ENCODE data around the gene ASXL1.

The ASXL1 gene

DNA sequence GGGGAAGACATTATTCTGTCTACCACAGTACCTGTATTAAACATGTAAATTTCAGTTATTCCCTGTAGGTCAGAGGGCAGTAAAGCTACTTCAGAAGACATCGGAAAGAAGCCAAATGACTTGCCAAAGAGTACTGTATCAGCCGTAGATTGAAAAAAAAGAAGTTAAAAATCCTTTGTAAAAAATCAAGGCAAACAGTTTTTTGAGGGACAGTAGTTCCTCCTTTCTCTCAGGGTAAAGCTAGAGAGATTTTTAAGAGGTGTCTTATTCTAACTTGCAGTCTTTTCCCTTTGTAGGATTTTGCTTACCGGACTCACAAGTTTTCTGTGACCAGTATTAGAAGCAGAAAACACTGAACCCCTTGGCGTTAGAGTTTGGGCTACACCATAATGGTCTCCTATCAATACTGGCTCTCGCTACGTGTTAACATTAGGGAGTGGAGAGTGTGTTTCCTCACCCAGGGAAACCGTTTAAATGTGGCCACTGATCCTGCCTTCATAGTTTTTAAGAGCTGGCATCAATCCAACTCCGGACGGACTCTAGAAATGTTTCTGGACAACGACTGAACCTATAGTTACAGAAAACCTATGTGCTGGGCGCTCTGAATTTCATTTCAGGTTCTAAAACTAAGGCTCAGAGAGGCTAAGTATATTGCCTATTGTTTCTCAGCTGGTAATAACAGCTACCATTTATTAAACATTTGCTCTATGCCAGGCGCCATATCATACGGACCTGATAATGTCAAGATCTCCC, 1.3 kb upstream of the ASXL1 start:
- Histone ChIP-seq H3K9ac (ENCODE audit: insufficient read length) (peak overlapping the region; percentile 94), H3K27ac (peak overlapping the region; percentile 83), H3K9me3 (ENCODE audit: low read depth, low read length) (no peaks in the 10 kb centered on the region), H3K4me3 (peak overlapping the region; percentile 93), H3K36me3 (ENCODE audit: insufficient read depth, low read length) (peaks cover 12% of the 10 kb centered on the region; the same call in 1 of the 2 replicates)
- TF ChIP-seq POLR2AphosphoS5 (IDR thresholded peaks at IDR 0.05; ENCODE audit: borderline replicate concordance, low read depth, low read length) (no peak), FOXP2 (optimal IDR thresholded peaks at IDR 0.05; ENCODE audit: control extremely low read depth, extremely low read length, insufficient read depth) (no peak), EZH2 (IDR thresholded peaks at IDR 0.05) (no peak)
- no peak for DNase-seq (ENCODE audit: low read depth, low spot score)

DNA sequence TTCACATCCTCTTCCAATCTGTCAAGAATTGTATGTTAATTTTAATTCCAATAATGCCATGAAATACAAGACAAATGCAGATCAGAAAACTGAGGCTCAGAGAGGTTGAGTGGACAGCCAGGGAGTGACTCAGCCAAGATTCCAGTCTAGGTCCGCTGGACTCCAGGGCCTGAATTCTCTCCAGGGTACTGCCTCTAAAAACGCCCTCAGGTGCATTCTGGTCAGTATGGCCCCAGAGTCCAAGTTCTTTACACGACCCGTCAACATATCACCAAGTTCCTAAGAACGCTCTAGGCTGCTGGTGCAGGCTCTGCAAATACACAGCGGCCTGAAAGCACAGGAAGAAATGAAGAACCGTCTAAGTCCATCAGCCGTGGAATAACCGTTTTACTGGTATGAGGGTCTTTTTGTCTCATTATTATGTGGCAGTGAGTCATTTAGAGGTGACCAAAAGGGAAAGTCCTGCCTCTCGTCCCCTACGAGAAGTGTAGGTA, 709 bp upstream of the ASXL1 start:
- TF ChIP-seq EZH2 (IDR thresholded peaks at IDR 0.05), result no peak
- TF ChIP-seq FOXP2 (optimal IDR thresholded peaks at IDR 0.05; ENCODE audit: control extremely low read depth, extremely low read length, insufficient read depth), result no peak
- no peak for TF ChIP-seq POLR2AphosphoS5 (IDR thresholded peaks at IDR 0.05; ENCODE audit: borderline replicate concordance, low read depth, low read length)
- H3K27ac ChIP-seq, result peak overlapping the region; percentile 83
- no peaks in the 10 kb centered on the region for H3K9me3 ChIP-seq (ENCODE audit: low read depth, low read length)
- peaks cover 12% of the 10 kb centered on the region; the same call in 1 of the 2 replicates for H3K36me3 ChIP-seq (ENCODE audit: insufficient read depth, low read length)
- DNase-seq (ENCODE audit: low read depth, low spot score), result no peak
- peak overlapping the region; percentile 94 for H3K9ac ChIP-seq (ENCODE audit: insufficient read length)
- H3K4me3 ChIP-seq, result peak overlapping the region; percentile 93

DNA sequence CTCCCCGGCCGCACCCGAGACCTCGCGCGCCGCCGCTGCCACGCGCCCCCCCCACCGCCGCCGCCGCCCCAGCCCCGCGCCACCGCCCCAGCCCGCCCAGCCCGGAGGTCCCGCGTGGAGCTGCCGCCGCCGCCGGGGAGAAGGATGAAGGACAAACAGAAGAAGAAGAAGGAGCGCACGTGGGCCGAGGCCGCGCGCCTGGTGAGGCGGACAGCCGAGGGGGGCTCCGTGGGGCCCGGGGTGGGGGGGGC, 426 bp downstream of the ASXL1 start:
- Histone ChIP-seq H3K9ac (ENCODE audit: insufficient read length) (peak overlapping the region; percentile 99), H3K9me3 (ENCODE audit: low read depth, low read length) (no peaks in the 10 kb centered on the region), H3K4me3 (peak overlapping the region; percentile 93), H3K36me3 (ENCODE audit: insufficient read depth, low read length) (peaks cover 12% of the 10 kb centered on the region; the same call in 1 of the 2 replicates), H3K27ac (peak overlapping the region; percentile 98)
- DNase-seq (ENCODE audit: low read depth, low spot score), result no peak
- no peak for TF ChIP-seq POLR2AphosphoS5 (IDR thresholded peaks at IDR 0.05; ENCODE audit: borderline replicate concordance, low read depth, low read length)
- no peak for TF ChIP-seq FOXP2 (optimal IDR thresholded peaks at IDR 0.05; ENCODE audit: control extremely low read depth, extremely low read length, insufficient read depth)
- no peak for TF ChIP-seq EZH2 (IDR thresholded peaks at IDR 0.05)

DNA sequence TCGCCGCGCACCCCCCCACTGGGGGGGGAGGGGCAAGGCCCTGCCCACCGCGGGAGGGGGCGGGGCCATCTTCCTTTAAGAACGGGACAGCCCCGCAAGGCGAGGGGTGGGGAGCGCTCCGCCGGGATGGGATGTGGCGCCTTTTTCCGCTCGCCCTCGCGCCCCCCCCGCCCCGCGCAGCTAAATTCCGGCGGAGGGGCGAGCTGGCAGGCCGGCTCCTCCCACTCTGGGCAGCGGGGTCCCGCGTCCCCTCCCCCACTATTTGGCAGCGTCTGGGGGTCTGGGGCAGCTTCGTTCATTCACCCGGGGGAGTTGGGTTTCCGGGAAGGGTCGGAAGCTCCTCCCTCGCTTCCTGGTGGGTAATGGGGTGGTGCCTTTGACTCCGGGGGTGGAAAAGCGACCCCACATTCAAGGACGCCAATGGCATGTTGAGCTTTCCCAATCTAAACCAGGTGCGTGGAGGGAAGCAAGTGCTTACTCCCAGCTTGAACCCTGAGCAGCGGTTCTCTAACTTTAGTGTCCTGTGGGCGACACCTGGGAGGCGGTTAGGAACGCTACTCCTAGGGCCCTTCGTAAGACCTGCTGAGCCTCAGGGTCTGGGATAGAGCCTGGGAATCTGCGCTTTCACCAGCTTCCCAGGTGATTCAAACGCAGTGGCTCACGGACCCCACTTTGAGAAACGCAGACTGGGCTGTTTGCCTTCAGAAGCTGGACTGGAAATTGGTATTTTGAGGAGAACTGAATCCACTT, 927 bp downstream of the ASXL1 start:
- Histone ChIP-seq H3K4me3 (peak overlapping the region; percentile 93), H3K36me3 (ENCODE audit: insufficient read depth, low read length) (peaks cover 12% of the 10 kb centered on the region; the same call in 1 of the 2 replicates), H3K27ac (peak overlapping the region; percentile 98), H3K9me3 (ENCODE audit: low read depth, low read length) (no peaks in the 10 kb centered on the region), H3K9ac (ENCODE audit: insufficient read length) (peak overlapping the region; percentile 79)
- TF ChIP-seq POLR2AphosphoS5 (IDR thresholded peaks at IDR 0.05; ENCODE audit: borderline replicate concordance, low read depth, low read length) (peak; percentile 63; the same call in 1 of the 2 replicates), FOXP2 (optimal IDR thresholded peaks at IDR 0.05; ENCODE audit: control extremely low read depth, extremely low read length, insufficient read depth) (no peak), EZH2 (IDR thresholded peaks at IDR 0.05) (no peak)
- DNase-seq (ENCODE audit: low read depth, low spot score), result no peak

DNA sequence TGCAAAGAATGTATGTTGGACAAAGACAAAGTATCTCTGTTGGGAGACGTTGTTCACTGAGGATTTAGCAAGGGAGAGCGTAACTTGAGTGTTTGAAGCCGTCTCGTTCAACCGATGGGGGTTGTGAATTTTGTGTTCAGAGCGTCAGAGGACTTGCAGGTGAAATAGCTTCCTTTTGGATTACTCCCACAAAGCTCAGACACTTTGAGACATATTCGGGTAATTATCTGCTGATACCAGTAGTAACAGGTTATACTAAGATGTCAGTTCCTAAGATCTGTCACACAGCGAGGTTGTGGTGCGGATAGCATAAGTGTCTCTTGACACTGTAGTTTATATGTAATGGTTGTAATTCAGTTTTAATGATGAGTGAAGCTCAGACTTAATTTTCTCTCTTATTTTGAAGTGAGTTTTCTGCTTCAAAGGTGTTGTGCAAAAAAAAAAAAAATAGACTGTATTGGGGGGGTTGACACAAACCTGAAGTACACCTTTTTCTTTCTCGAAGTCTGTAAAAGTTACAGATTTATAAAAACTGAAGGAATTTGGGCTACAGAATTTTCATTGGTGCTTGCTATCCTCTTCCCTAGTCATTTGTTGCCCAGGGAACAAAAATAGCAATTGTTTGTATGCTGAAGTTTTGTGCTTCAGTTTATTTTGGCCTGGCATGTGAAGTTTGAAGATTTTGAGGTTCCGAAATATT, 1.7 kb downstream of the ASXL1 start:
- TF ChIP-seq FOXP2 (optimal IDR thresholded peaks at IDR 0.05; ENCODE audit: control extremely low read depth, extremely low read length, insufficient read depth) (no peak), POLR2AphosphoS5 (IDR thresholded peaks at IDR 0.05; ENCODE audit: borderline replicate concordance, low read depth, low read length) (no peak), EZH2 (IDR thresholded peaks at IDR 0.05) (no peak)
- DNase-seq (ENCODE audit: low read depth, low spot score), result no peak
- Histone ChIP-seq H3K9ac (ENCODE audit: insufficient read length) (peak overlapping the region; percentile 79), H3K36me3 (ENCODE audit: insufficient read depth, low read length) (peaks cover 12% of the 10 kb centered on the region; the same call in 1 of the 2 replicates), H3K4me3 (peak overlapping the region; percentile 93), H3K27ac (peak overlapping the region; percentile 98), H3K9me3 (ENCODE audit: low read depth, low read length) (no peaks in the 10 kb centered on the region)

DNA sequence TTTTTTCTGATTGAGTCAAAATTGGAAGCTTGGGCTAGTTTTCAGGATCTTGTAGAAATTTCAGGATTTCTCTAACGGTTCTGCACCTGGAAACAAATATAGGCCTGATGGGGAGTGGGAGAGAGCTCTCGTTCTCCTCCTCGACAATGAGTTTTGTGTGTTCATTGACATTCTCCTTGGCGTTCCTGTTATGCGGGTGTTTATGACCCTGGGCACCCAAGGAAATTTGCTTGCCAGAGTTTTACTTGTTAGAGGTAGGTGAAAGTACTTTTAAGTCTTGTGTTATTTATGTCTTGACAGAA, 2.2 kb downstream of the ASXL1 start:
- Histone ChIP-seq H3K36me3 (ENCODE audit: insufficient read depth, low read length) (peaks cover 12% of the 10 kb centered on the region; the same call in 1 of the 2 replicates), H3K27ac (peak overlapping the region; percentile 98), H3K9ac (ENCODE audit: insufficient read length) (peak overlapping the region; percentile 79), H3K9me3 (ENCODE audit: low read depth, low read length) (no peaks in the 10 kb centered on the region), H3K4me3 (peak overlapping the region; percentile 93)
- no peak for DNase-seq (ENCODE audit: low read depth, low spot score)
- TF ChIP-seq FOXP2 (optimal IDR thresholded peaks at IDR 0.05; ENCODE audit: control extremely low read depth, extremely low read length, insufficient read depth), result no peak
- no peak for TF ChIP-seq POLR2AphosphoS5 (IDR thresholded peaks at IDR 0.05; ENCODE audit: borderline replicate concordance, low read depth, low read length)
- no peak for TF ChIP-seq EZH2 (IDR thresholded peaks at IDR 0.05)

DNA sequence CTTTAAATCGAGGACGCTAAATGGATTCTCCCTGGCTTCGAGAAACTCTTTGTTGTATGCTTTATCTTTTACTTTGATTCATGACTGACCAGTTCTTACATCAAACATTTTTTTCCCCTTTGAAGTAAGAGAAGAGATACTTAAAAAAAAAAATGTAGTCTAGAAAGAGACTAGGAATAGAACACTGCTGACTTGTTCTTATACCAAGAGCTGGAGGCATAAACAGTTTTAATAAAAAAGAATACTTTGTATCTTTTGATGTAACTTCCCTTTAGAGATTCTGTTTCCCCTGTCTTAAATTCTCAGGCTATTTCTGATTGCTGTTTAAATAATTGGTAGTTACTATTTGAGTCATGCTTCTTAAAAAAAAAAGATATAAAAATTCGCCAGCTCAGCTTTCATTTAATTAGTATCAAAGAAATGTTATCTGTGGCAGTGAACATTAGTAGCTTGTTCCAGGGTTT, 4.8 kb downstream of the ASXL1 start:
- DNase-seq (ENCODE audit: low read depth, low spot score), result no peak
- Histone ChIP-seq H3K4me3 (peak overlapping the region; percentile 55), H3K9ac (ENCODE audit: insufficient read length) (peak overlapping the region; percentile 68), H3K27ac (peak overlapping the region; percentile 85), H3K9me3 (ENCODE audit: low read depth, low read length) (no peaks in the 10 kb centered on the region), H3K36me3 (ENCODE audit: insufficient read depth, low read length) (peaks cover 19% of the 10 kb centered on the region)
- TF ChIP-seq POLR2AphosphoS5 (IDR thresholded peaks at IDR 0.05; ENCODE audit: borderline replicate concordance, low read depth, low read length) (no peak), FOXP2 (optimal IDR thresholded peaks at IDR 0.05; ENCODE audit: control extremely low read depth, extremely low read length, insufficient read depth) (no peak), EZH2 (IDR thresholded peaks at IDR 0.05) (no peak)

DNA sequence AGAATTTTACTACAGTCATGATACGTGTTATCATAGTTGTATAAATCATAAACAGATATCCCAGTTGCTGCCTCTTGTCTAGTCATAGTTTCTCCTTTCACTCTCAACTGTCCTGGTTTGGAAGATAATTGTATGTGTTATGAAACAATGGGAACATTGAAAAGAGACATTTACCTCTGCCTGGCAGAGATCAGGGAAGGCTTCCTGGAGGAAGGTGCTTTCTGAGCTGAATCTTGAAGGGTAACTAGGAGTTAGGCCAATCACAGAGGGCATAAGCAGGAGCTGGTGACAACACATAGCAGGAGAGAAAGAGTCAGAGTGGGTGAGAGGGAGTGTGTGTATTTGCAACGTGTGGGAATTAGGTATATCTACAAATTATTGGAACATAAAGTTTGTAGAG, 5.4 kb downstream of the ASXL1 start:
- H3K36me3 ChIP-seq (ENCODE audit: insufficient read depth, low read length), result peaks cover 23% of the 10 kb centered on the region
- H3K4me3 ChIP-seq, result peak overlapping the region; percentile 55; the same call in 1 of the 2 replicates
- no peak for TF ChIP-seq FOXP2 (optimal IDR thresholded peaks at IDR 0.05; ENCODE audit: control extremely low read depth, extremely low read length, insufficient read depth)
- TF ChIP-seq POLR2AphosphoS5 (IDR thresholded peaks at IDR 0.05; ENCODE audit: borderline replicate concordance, low read depth, low read length), result no peak
- no peak for TF ChIP-seq EZH2 (IDR thresholded peaks at IDR 0.05)
- H3K9ac ChIP-seq (ENCODE audit: insufficient read length), result no peak overlapping the region
- H3K27ac ChIP-seq, result peak overlapping the region; percentile 85; the same call in 1 of the 2 replicates
- DNase-seq (ENCODE audit: low read depth, low spot score), result no peak
- H3K9me3 ChIP-seq (ENCODE audit: low read depth, low read length), result no peaks in the 10 kb centered on the region
